ENCODE measurements around the gene PARD3.

The PARD3 gene

GRCh38 chr10:34116220-34116641 lies 698.9 kb downstream of the PARD3 start:
- DNase-seq (ENCODE audit: low read depth) = no peak
- in situ Hi-C loops (cut with HindIII; ENCODE audit: low sequenced_read_pairs) = no loop called here
- TF ChIP-seq CTCF (IDR thresholded peaks at IDR 0.05; ENCODE audit: low read depth, low read length, missing control alignments) = peak; percentile 10
- H3K4me3 ChIP-seq (ENCODE audit: low read depth, low read length) = no peak overlapping the region

GRCh38 chr10:34114914-34115313 lies 700.2 kb downstream of the PARD3 start:
- in situ Hi-C loops (cut with HindIII; ENCODE audit: low sequenced_read_pairs) = no loop called here
- no peak for DNase-seq (ENCODE audit: low read depth)
- TF ChIP-seq CTCF (IDR thresholded peaks at IDR 0.05; ENCODE audit: low read depth, low read length, missing control alignments) = no peak
- H3K4me3 ChIP-seq (ENCODE audit: low read depth, low read length) = no peak overlapping the region

- no peak for DNase-seq (ENCODE audit: low read depth)
- no peak overlapping the region for H3K4me3 ChIP-seq (ENCODE audit: low read depth, low read length)
- in situ Hi-C loops (cut with HindIII; ENCODE audit: low sequenced_read_pairs) = no loop called here
- no peak for TF ChIP-seq CTCF (IDR thresholded peaks at IDR 0.05; ENCODE audit: low read depth, low read length, missing control alignments)
Observed at GRCh38 chr10:34113504-34114225, 701.4 kb downstream of the PARD3 start.

- in situ Hi-C loops (cut with HindIII; ENCODE audit: low sequenced_read_pairs) = no loop called here
- no peak for DNase-seq (ENCODE audit: low read depth)
- no peak overlapping the region for H3K4me3 ChIP-seq (ENCODE audit: low read depth, low read length)
- TF ChIP-seq CTCF (IDR thresholded peaks at IDR 0.05; ENCODE audit: low read depth, low read length, missing control alignments) = no peak
Observed at GRCh38 chr10:34112171-34112782, 702.8 kb downstream of the PARD3 start.

GRCh38 chr10:34111179-34111578 lies 703.9 kb downstream of the PARD3 start:
- DNase-seq (ENCODE audit: low read depth) = no peak
- in situ Hi-C loops (cut with HindIII; ENCODE audit: low sequenced_read_pairs) = no loop called here
- no peak overlapping the region for H3K4me3 ChIP-seq (ENCODE audit: low read depth, low read length)
- TF ChIP-seq CTCF (IDR thresholded peaks at IDR 0.05; ENCODE audit: low read depth, low read length, missing control alignments) = no peak

GRCh38 chr10:34109952-34110702 lies 705.0 kb downstream of the PARD3 start:
- no peak overlapping the region for H3K4me3 ChIP-seq (ENCODE audit: low read depth, low read length)
- peak; percentile 81 for DNase-seq (ENCODE audit: low read depth)
- in situ Hi-C loops (cut with HindIII; ENCODE audit: low sequenced_read_pairs) = no loop called here
- TF ChIP-seq CTCF (IDR thresholded peaks at IDR 0.05; ENCODE audit: low read depth, low read length, missing control alignments) = no peak
